Measurements from ENCODE around the gene SSR2.
"Not testable (repeated sequence)": the region's sequence is repeated elsewhere in the genome, so short reads cannot be mapped to it uniquely, and the experiment has no call there.

The SSR2 gene

DNA sequence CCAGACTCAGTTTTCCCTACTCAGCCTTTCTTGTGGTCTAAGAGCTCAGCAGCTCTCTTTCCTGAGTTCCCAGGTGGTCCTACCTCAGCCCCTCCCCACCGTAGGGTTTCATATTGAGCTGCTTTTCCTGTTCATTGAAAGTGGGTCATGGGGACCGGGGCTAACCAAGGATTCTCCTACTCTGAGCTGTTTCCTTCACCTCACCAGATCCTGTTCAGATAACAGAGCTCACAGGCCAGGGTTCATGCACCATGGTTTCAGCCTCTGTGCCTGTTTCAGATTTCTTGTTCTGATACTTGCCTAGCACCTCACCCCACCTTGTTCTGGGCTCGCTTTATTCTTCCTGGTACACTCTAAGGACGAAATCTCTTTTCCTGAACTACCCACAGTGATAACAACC is 24.3 kb upstream of the SSR2 start:
- DNase-seq = no peak

GRCh38 chr1:156042828-156043227 is 22.1 kb upstream of the SSR2 start:
- no peak for DNase-seq

DNA sequence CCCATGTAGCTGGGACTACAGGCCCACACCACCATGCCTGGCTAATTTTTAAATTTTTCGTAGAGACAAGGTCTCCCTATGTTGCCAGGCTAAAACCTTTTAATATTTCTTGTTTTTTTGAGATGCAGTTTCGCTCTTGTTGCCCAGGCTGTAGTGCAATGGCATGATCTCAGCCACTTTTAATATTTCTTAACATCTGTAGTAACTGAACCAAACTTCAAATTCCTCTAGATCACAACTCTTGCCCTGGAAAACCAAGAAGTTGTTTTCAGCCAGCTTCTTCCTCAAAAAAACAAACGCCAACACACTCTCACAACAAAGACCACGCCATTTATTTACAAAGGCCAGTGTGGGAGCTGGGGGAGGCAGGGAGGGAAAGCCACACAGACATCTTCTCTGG is 14.2 kb upstream of the SSR2 start:
- not testable (repeated sequence) for DNase-seq

DNA sequence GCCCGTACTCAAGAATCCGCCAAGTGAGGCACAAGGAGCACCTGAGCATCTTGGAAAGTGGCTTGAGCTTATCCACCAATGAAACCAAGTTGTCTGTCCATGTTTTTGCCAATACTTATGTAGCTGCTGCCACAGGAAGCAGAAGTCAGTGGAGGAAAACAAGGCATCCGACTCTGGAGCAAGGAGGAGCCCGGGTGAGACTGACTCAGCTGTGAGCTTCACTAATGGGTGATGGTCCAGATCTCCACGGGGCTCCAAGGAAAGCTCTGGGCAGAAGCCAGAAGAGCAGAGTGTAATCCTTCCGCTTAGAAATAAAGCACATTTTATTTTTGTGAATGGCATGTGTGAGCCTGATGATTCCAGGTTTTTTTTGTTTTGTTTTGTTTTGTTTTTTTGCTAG is 12.3 kb upstream of the SSR2 start:
- DNase-seq = no peak

GRCh38 chr1:156026588-156026987 is 5.8 kb upstream of the SSR2 start:
- no peak for DNase-seq

- DNase-seq = peak; percentile 28
Measured at GRCh38 chr1:156025876-156026275, 5.1 kb upstream of the SSR2 start.

DNA sequence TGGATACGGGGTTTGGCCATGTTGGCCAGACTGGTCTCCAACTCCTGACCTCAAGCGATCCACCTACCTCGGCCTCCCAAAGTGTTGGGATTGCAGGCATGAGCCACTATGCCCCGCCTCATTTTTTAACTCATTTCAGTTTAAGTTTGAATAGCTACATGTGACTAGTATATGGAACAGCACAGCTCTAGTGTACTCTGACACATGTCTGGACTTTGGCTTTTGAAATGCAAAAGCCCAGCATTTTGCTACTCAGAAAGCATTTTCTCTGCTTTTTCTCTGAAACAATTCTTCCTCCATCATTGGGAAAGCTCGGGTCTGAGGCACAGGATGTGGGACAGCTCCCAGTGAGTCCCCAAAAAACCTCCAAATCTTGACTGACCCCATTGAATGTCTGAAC is 4.0 kb upstream of the SSR2 start:
- DNase-seq = no peak

GRCh38 chr1:156021954-156022353 is 1.2 kb upstream of the SSR2 start:
- no peak for DNase-seq

- no peak for DNase-seq
Measured at GRCh38 chr1:156021093-156021428, 310 bp upstream of the SSR2 start.

- DNase-seq = no peak
Measured at GRCh38 chr1:156019946-156020292, 832 bp downstream of the SSR2 start.

- DNase-seq = no peak
Measured at GRCh38 chr1:156014829-156015228, 5.9 kb downstream of the SSR2 start.

- no peak for DNase-seq
Measured at GRCh38 chr1:156012051-156012817, 8.5 kb downstream of the SSR2 start.

DNA sequence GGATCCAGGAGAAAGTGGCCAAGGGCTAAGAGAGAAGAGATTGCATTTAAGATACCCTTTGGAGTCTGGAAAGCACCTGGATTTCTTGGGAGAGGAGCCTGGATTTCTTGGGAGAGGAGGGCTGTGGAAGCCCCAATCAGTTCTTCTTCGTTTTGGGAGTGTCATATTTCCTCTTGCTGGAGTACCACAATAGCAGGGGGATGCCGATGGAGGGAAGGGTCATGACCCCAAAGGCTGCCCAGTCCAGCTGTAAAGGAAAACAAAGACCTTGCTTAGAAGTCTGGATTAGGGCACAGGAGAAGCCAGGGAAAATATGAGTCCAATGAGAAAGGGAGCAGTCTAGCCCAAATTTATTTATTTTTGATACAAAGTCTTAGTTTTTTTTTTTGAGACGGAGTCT is 11.3 kb downstream of the SSR2 start:
- DNase-seq = no peak

GRCh38 chr1:156006666-156007376 is 13.9 kb downstream of the SSR2 start:
- DNase-seq = no peak

- DNase-seq = no peak
Measured at GRCh38 chr1:156004843-156005584, 15.7 kb downstream of the SSR2 start.

GRCh38 chr1:156003923-156004188 is 16.9 kb downstream of the SSR2 start:
- no peak for DNase-seq

GRCh38 chr1:156002188-156002911 is 18.4 kb downstream of the SSR2 start:
- no peak for DNase-seq

DNA sequence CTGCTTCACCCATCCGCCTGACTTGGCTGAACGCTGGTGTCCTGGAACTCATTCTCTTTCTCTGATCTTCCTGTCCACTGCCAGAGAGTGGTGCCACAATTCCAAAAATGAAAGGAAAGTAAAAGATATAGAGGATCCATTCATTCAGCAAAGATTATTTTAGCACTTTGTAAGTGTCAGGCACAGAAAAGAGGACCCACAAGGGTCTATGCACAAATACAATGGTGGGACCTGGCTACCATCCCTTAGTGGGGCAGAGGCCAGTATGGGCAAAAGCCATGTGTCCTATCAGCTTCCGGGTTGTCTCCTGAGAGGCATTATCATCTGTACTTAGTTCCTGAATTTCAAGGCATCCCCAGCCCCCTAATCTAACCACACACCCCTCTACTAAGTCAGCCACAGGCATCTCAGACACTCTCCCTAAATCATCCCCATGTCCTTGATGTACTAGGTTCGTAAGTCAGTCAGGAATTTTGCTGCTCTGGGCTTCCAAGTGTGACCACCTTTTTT is 19.0 kb downstream of the SSR2 start:
- no peak for DNase-seq

DNA sequence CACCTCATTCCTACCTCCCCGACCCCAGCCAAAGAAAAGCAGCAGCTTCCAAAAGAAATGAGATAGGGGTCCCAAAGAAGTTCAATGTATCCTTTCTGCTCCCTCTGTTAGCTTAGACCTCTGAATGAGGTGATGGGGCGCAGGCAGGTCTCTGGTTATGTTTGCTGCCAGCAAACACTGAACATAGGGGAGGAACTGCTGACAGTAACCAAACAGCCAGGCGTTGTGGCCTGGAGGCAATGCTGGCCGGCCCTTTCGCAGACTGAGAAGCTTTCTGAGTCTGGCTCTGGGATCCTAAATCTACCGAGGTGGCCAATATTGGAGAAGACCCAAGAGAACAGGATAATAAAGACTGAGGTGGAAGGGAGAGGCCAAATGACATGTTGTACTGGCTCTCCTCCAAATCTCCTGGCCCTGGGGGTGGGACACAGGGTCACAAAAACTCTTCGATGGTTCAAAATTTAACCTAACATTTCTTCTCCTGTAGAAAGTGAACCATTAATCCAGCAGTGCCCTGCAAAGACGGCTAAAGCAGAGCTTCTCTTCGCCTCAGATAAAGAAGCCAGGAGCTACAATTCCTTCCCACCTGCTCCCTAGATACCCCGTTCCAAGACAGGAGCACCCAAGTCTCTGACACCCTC is 19.6 kb downstream of the SSR2 start:
- no peak for DNase-seq

DNA sequence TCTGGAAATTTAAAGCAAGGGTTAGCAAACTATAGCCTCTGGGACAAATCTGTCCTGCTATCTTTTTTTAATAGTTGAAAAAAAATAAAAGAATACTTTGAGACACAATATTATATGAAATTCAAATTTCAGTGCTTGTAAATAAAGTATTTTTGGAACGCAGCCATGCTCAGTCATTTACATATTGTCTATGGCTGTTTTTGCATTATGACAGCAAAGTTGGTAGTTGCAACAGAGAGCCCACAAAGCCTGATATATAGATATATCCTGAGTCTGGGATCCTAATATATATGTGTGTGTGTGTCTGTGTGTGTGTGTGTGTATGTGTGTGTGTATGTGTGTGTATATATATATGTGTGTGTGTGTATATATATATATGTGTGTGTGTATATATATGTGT is 20.8 kb downstream of the SSR2 start:
- no peak for DNase-seq

DNA sequence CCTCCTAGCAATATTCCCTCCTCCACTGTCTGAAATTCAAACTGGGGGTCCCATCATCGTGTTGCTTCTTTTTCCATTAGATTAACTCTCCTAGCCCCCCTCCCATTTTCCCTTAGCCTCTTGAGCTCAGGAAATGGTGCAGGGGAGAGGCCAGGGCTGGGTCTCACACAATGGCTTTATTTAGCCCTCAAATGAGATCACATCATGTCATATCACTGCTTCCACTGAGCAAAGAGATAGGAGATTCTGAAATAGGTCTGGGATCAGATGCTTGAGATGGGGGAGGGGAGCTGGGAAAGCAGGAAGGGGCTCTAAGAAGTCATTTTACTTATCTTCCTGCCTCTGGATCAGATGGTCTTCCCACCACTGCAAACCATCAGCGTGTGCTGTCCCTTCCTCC is 24.6 kb downstream of the SSR2 start:
- no peak for DNase-seq

DNA sequence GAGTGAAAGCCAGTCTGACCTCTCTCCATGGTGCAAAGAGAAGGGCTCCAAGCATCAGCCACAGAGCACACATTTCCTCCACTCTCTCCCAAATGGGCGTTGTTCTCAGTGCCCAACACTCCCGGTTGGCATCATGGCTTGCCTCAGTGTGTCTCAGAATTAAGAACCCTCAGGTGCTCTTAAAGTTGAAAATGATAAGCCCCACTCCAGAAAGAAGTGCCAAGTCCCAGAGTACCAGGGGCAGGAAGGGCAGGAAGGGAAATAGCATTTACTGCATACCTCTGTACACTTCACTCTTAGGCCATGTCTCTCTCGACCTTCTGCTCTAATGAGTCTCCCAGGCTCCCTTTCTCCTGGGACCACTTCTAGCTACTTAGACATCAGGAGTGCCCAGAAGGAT is 27.2 kb downstream of the SSR2 start:
- DNase-seq = no peak

Measured in CD4-positive, alpha-beta T cell treated with Interleukin-15 for 1 hour (primary cell).